K562 (cell line): ENCODE measurements around the gene VPS11. TPM values are rescaled to one million over a fixed set of nuclear protein-coding genes. Genes with fewer than 3 reads are reported as not detected.

Experiments used
- CEBPZ ChIP-seq: fragments of 150-350 bp; IDR thresholded peaks from 2 replicates; pipeline ENCODE4 v1.6.1; 2014; ENCODE audit warnings: low read depth, mild to moderate bottlenecking, low read length, borderline replicate concordance
- CHD7 ChIP-seq: fragments of 200-600 bp; sonication (generic); IDR thresholded peaks from one replicate; pipeline ENCODE4 v1.6.1; 2012; ENCODE audit warnings: mild to moderate bottlenecking, low read depth, low read length, inconsistent platforms
- MCM3 ChIP-seq: fragments of 450-650 bp; IDR thresholded peaks from 2 replicates; pipeline ENCODE4 v1.6.1; 2016
- MTA2 ChIP-seq: fragments of 450-650 bp; IDR thresholded peaks from 2 replicates; pipeline ENCODE4 v1.6.1; 2016; ENCODE audit warnings: low read depth
- NR0B1 ChIP-seq: fragments of 450-650 bp; IDR thresholded peaks from one replicate; pipeline ENCODE4 v1.6.1; 2018; ENCODE audit warnings: mild to moderate bottlenecking, moderate library complexity; ENCODE audit not compliant: partially characterized antibody
- NR2C2 ChIP-seq, 2 experiments: fragments of 200-800 bp in 1 of 2; sonication (Bioruptor generic) in 1 of 2; sonication (generic) in 1 of 2; formaldehyde crosslinking in 1 of 2; IDR thresholded peaks; 2 replicates each; pipeline versions ENCODE4 v1.6.1 to v1.8.0; 2016 to 2022; ENCODE audit warnings: mild to moderate bottlenecking in 1 of 2, missing compliant biosample characterization in 1 of 2, missing genetic modification characterization in 1 of 2, missing genetic modification reagents in 1 of 2
- PHB ChIP-seq: fragments of 250-450 bp; sonication (Bioruptor Pico); IDR thresholded peaks from 2 replicates; pipeline ENCODE4 v1.5.0; 2021
- TAF15 ChIP-seq: fragments of 200-400 bp; formaldehyde crosslinking; IDR thresholded peaks from 2 replicates; pipeline ENCODE4 v1.6.1; 2017; ENCODE audit warnings: mild to moderate bottlenecking, low read depth, low read length, moderate library complexity
- U2AF2 ChIP-seq: fragments of 200-400 bp; formaldehyde crosslinking; optimal IDR thresholded peaks from 2 replicates; pipeline ENCODE3; 2017; ENCODE audit warnings: low read depth, mild to moderate bottlenecking, low read length
- polyA plus RNA-seq, 8 experiments: library from polyadenylated mRNA; depleted of rRNA in 4 of 8; stranded (reverse) in 5 of 8; unstranded in 3 of 8; fragments of >200 nt; fragmentation: Nextera tagmentation in 2 of 8; fragmentation: Illumina TruSeq in 1 of 8; extraction: Ambion mirVana in 2 of 8; extraction: Trizol in 1 of 8; gene quantifications; 2 replicates each; pipeline versions ENCODE4 v1.2.1 to v1.2.3, GENCODE V29; 2011 to 2014; ENCODE audit warnings: inconsistent platforms in 1 of 8, missing spikeins in 1 of 8
- total RNA-seq, 7 experiments: library from RNA; depleted of rRNA in 6 of 7; stranded (reverse); fragments of >200 nt in 6 of 7; fragmentation: Illumina TruSeq in 2 of 7; extraction: Trizol in 2 of 7; gene quantifications; 2 replicates each; pipeline versions ENCODE4 v1.2.1 to v1.2.3, GENCODE V29; 2011 to 2021; ENCODE audit warnings: low replicate concordance in 1 of 7
- TF ChIP-seq, protein P1 (sequence below): fragments of 250-450 bp; sonication (Bioruptor Pico); IDR thresholded peaks from 2 replicates; pipeline ENCODE4 v1.9.0; 2021; ENCODE audit warnings: mild to moderate bottlenecking

The VPS11 gene
- total and polyA plus RNA-seq, 9 of the 15 experiments (the other 6 are each of a cell fraction or from before 2014, with no cell fraction given) = 14.1 to 35.5 (median 27.5) TPM

DNA sequence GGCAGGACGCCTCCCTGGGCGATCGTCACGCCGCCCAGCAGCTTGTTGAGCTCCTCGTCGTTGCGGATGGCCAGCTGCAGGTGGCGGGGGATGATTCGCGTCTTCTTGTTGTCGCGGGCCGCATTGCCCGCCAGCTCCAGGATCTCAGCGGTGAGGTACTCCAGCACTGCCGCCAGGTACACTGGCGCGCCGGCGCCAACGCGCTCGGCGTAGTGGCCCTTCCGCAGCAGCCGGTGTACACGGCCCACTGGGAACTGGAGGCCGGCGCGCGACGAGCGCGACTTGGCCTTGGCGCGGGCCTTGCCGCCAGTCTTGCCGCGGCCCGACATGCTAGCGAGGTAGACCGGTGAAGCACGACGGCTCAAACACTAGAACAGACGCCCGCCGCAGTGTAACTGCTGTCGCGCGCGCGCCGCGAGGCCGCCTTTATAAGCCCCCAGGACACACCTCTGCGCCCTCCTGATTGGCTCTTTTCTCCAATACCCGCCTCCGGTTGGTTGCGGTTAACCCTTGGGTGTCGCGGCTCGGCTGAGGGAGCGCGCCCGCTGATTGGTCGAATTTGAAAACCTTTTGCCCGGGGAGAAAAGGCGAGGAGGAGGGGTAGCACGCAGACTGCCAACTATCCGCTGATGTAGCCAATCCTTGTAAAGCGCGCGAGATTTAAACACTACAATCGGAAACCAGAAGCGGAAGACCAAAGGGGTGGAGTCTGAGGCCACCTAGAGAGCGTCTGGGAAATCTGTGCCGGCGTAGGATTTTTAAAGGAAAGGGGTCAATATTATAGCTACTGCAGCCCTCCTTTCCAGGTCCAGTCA is 27.7 kb downstream of the VPS11 start (continued):
- TF ChIP-seq, protein P1, sequence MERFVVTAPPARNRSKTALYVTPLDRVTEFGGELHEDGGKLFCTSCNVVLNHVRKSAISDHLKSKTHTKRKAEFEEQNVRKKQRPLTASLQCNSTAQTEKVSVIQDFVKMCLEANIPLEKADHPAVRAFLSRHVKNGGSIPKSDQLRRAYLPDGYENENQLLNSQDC (CRISPR knock-in tag) = peak; percentile 88; the same call in 1 of the 2 replicates
- no peak for TF ChIP-seq CEBPZ
- TF ChIP-seq NR2C2 (CRISPR knock-in tag; IDR thresholded peaks at IDR 0.05) = peak; percentile 88
- TF ChIP-seq NR2C2 (tag; IDR thresholded peaks at IDR 0.05) = peak; percentile 80
- TF ChIP-seq TAF15 = no peak
- TF ChIP-seq U2AF2 = no peak
- TF ChIP-seq CHD7 = no peak
- TF ChIP-seq MTA2 = no peak
- peak; percentile 78 for TF ChIP-seq PHB (CRISPR knock-in tag)
- TF ChIP-seq MCM3 = no peak
- no peak for TF ChIP-seq NR0B1
